ENCODE measurements around the gene FBXL16. TPM values are rescaled to one million over a fixed set of nuclear protein-coding genes. Genes with fewer than 3 reads are reported as not detected.
A peak's percentile ranks its signal among the peaks of the same experiment; 100 is the strongest.

The FBXL16 gene
- total and polyA plus RNA-seq, 9 of the 15 experiments (the other 6 are each of a cell fraction or from before 2014, with no cell fraction given), result 0.21 to 8.2 (median 1.7) TPM

GRCh38 chr16:684071-684794 is 21.4 kb downstream of the FBXL16 start, which contains the start of gene JMJD8 (continued):
- no peak for TF ChIP-seq CBX5 (IDR thresholded peaks at IDR 0.05; ENCODE audit: borderline replicate concordance, low read depth)
- 0 out of 2 replicates have a peak, but pooled peaks have one; percentile 55 for TF ChIP-seq ZNF766 (CRISPR knock-in tag; conservative IDR thresholded peaks at IDR 0.05)
- TF ChIP-seq, protein P1, sequence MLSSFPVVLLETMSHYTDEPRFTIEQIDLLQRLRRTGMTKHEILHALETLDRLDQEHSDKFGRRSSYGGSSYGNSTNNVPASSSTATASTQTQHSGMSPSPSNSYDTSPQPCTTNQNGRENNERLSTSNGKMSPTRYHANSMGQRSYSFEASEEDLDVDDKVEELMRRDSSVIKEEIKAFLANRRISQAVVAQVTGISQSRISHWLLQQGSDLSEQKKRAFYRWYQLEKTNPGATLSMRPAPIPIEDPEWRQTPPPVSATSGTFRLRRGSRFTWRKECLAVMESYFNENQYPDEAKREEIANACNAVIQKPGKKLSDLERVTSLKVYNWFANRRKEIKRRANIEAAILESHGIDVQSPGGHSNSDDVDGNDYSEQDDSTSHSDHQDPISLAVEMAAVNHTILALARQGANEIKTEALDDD (IDR thresholded peaks at IDR 0.05), result no peak
- peak; percentile 14 for TF ChIP-seq HMGN3 (IDR thresholded peaks at IDR 0.05; ENCODE audit: borderline replicate concordance, extremely low read depth, insufficient read length, low read depth, low read length)
- peak; percentile 62; the same call in 1 of the 2 replicates for TF ChIP-seq PHF8 (IDR thresholded peaks at IDR 0.05; ENCODE audit: borderline replicate concordance, low read length)
- 0 out of 2 replicates have a peak, but pooled peaks have one; percentile 63 for TF ChIP-seq HNRNPL (IDR thresholded peaks at IDR 0.05; ENCODE audit: low read depth, low read length)
- TF ChIP-seq, protein P2, sequence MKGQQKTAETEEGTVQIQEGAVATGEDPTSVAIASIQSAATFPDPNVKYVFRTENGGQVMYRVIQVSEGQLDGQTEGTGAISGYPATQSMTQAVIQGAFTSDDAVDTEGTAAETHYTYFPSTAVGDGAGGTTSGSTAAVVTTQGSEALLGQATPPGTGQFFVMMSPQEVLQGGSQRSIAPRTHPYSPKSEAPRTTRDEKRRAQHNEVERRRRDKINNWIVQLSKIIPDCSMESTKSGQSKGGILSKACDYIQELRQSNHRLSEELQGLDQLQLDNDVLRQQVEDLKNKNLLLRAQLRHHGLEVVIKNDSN (CRISPR knock-in tag; IDR thresholded peaks at IDR 0.05), result no peak
- TF ChIP-seq SIN3A (IDR thresholded peaks at IDR 0.05; ENCODE audit: borderline replicate concordance in 2 of 2, control insufficient read depth in 1 of 2, low read depth in 2 of 2, low read length in 2 of 2), result peak; percentile 40 to 90; a peak in 3 of 4 replicates
- TF ChIP-seq MTA3 (IDR thresholded peaks at IDR 0.05; ENCODE audit: borderline replicate concordance), result peak; percentile 63; the same call in 1 of the 2 replicates
- TF ChIP-seq RBM39 (optimal IDR thresholded peaks at IDR 0.05; ENCODE audit: low read depth, low read length), result no peak
- TF ChIP-seq MYBL2 (IDR thresholded peaks at IDR 0.05; ENCODE audit: low read depth), result no peak
- no peak for TF ChIP-seq MYBL2 (CRISPR knock-in tag; IDR thresholded peaks at IDR 0.05; ENCODE audit: borderline replicate concordance)
- peak in 1 of 2 experiments; percentile 92; a peak in 2 of 4 replicates for TF ChIP-seq SRF (CRISPR knock-in tag; IDR thresholded peaks at IDR 0.05)
- peak; percentile 83 for TF ChIP-seq NFYB (IDR thresholded peaks at IDR 0.05; ENCODE audit: extremely low read depth, insufficient read length)
- TF ChIP-seq TAF1 (IDR thresholded peaks at IDR 0.05; ENCODE audit: control insufficient read depth, extremely low read depth, insufficient read depth, low read length, severe bottlenecking), result peak; percentile 84
- no peak for TF ChIP-seq CHCHD3 (CRISPR knock-in tag; IDR thresholded peaks at IDR 0.05)
- TF ChIP-seq ARID4B (CRISPR knock-in tag; IDR thresholded peaks at IDR 0.05), result peak; percentile 81; the same call in 1 of the 2 replicates
- TF ChIP-seq KDM4B (IDR thresholded peaks at IDR 0.05; ENCODE audit: borderline replicate concordance in 2 of 2, low read depth in 1 of 2), result peak in 1 of 2 experiments; percentile 43; a peak in 1 of 4 replicates
- peak; percentile 80 for TF ChIP-seq NEUROD1 (IDR thresholded peaks at IDR 0.05; ENCODE audit: borderline replicate concordance, low read depth, low read length, partially characterized antibody)

Data from K562 (cell line).